ENCODE results near the gene CXCR5.
A peak's percentile ranks its signal among the peaks of the same experiment; 100 is the strongest.

Gene CXCR5

DNA sequence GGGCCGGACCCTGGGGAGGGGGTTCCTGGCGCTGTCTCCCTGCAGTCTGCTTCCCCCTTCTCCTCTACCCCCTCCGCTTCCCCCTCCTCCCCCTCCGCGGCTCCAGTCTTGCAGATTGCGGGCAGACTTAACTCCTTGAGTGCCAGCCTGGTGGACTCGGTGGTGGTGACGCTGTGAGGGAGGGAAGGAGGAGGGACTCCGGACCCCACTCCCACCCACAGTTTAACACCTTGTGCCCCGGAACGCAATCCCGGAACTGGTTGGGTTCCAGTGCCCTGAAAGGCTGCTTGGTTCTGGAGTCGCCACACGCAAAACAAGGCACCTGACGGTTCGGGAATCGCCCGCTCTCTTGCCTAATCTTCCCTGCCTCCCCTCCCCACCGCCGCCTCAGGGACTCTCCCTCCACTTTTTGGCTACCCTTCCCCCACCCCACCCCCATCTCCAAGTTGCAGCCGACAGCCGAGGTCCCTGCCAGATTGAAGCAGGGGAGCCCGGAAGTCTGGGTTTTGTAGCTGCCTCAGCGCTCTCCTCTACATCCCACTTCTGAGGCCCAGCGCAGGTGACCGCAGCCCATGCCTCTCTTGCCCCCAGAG is 45.9 kb downstream of the CXCR5 start:
- DNase-seq: peak; percentile 74 to 79

GRCh38 chr11:118930094-118930712 is 46.5 kb downstream of the CXCR5 start:
- DNase-seq: peak; percentile 62 to 66

- no peak for DNase-seq
These were observed 47.9 kb downstream of the CXCR5 start for GRCh38 chr11:118931571-118931970.

- DNase-seq: no peak
These were observed 49.8 kb downstream of the CXCR5 start for GRCh38 chr11:118933486-118933885.

- no peak for DNase-seq
These were observed 51.7 kb downstream of the CXCR5 start for GRCh38 chr11:118935376-118935775.

DNA sequence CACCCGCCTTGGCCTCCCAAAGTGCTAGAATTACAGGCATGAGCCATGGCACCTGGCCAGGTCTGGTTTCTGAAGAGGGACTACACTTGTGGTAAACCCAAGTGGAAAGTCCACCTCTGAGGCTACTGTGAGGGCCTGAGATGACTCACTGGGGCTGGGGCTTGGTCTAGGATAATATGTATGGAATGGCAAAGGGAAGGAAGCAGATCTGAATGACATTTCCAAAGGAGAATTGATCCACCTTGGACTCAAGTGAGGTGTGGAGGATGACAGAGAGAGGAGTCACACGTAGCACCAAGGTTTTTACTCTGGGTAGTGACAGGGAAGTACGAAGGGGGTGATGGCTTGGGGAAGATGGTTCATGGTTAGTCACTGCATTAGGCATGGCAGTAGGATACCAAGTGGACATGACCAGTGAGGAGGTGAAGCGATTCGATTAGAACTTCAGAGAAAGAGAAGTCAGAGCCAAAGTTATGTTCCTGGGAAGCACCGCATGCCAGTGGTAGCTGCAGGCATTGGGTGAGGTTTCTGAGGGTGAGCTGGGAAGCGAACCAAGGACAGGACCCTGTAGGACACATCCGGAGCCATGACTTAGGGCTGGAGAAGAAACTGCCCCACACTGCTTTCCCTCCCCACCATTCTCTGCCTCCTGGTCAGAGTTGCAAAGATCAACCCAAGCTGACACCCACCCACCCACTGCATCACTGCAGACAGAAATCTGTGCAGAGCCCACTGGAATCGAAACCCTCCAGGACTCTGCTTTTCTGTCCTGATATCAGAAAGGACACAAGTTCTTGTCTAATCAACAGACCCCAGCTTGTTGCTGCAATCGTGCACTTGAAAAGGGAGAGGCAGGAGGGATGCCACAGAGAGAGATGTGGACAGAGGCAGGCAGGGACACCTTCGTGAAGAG is 55.1 kb downstream of the CXCR5 start:
- DNase-seq: no peak

GRCh38 chr11:118939404-118939915 is 55.8 kb downstream of the CXCR5 start:
- DNase-seq: no peak

- DNase-seq: peak; percentile 90 to 93
These were observed 56.4 kb downstream of the CXCR5 start for GRCh38 chr11:118939953-118940598.

GRCh38 chr11:118947091-118947490 is 63.4 kb downstream of the CXCR5 start:
- DNase-seq: no peak
